ENCODE results near the gene RTBDN.

Gene RTBDN

DNA sequence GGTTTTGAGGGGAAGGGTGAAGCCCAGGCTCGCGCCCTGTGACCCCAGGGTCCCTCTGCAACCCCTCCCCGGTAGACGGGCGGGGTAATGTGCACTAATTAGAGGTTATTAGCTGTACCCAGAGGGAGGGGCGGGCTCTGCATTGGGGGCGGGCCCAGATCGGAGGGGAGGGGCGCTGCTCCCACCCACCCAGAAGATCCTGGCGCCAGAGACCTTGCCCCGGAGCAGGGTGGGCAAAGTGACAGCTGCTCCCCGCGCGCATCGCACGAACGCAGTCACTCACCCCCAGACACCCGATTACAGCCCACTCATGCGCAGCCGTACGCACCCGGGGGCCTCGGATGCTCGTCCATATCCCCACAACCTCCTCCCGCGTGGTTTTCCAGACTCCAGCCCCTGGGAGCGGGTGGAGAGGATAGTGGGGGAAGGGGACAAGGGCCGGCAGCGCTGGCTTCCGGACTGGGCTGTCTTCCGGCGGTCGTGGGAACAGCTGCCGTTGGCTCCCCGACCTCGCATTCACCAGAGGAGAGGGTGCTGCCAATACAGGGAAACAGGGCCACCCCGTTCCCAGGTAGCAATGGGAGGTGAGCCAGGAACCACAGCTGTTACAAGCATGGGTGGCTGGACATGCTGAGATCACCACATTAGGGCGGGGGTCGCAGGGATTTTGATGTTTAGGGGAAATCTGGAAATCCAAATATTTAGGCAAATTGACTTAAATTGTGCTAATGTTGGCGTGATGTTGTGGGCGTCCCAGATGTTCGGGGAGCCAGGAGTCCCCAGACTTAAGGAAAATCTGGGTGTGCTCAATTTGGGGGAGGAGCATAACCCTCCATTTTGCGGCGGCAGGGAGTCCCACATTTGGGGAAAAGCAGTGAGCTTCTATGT lies 56.1 kb downstream of the RTBDN start:
- peak; percentile 97 for DNase-seq

DNA sequence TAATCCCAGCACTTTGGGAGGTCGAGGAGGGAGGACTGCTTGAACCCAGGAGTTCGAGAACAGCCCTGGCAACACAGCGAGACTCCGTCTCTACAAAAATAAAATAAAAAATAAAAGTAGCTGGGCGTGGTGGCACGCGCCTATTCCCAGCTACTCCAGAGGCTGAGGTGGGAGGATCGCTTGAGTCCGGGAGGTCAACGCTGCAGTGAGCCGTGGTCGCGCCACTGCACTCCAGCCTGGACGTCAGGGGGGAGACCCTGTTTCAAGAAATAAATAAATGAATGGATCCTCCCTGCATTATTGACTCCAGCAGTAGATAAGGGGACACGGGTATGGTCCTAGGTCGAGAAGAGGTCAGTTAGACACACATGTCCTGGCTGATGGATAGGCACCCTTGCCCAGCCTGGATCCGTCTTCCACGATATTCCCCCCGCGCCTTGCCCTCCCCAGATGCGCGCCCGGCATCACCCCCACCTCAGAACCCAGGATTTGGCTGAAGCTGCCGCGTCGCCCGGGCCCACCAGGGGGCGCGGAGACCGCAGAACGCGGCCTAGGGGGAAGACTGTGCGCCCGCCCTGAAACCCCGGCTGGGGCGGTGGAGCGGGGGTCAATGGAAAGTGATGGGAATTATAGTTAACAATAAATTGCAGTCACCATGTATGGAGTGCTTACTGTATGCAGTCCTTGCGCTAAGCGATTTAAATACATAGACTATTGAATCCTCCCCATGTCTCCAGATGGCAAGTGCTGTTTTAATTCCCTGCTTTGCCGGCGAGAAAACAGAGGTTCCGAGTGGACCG lies 57.0 kb downstream of the RTBDN start:
- peak; percentile 94 for DNase-seq

All from NCI-H69 (cell line).